Measurements from ENCODE around the gene OMP.

OMP gene

GRCh38 chr11:77108436-77108835 lies 5.8 kb downstream of the OMP start:
- no peak for DNase-seq (ENCODE audit: low read depth)
- H3K4me3 ChIP-seq (ENCODE audit: low read length) = no peak overlapping the region
- TF ChIP-seq, protein P1, sequence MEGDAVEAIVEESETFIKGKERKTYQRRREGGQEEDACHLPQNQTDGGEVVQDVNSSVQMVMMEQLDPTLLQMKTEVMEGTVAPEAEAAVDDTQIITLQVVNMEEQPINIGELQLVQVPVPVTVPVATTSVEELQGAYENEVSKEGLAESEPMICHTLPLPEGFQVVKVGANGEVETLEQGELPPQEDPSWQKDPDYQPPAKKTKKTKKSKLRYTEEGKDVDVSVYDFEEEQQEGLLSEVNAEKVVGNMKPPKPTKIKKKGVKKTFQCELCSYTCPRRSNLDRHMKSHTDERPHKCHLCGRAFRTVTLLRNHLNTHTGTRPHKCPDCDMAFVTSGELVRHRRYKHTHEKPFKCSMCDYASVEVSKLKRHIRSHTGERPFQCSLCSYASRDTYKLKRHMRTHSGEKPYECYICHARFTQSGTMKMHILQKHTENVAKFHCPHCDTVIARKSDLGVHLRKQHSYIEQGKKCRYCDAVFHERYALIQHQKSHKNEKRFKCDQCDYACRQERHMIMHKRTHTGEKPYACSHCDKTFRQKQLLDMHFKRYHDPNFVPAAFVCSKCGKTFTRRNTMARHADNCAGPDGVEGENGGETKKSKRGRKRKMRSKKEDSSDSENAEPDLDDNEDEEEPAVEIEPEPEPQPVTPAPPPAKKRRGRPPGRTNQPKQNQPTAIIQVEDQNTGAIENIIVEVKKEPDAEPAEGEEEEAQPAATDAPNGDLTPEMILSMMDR (conservative IDR thresholded peaks at IDR 0.05; ENCODE audit: low read length) = no peak

GRCh38 chr11:77109236-77110019 lies 6.8 kb downstream of the OMP start:
- H3K4me3 ChIP-seq (ENCODE audit: low read length) = no peak overlapping the region
- TF ChIP-seq, protein P1 (conservative IDR thresholded peaks at IDR 0.05; ENCODE audit: low read length) = no peak
- peak; percentile 54 for DNase-seq (ENCODE audit: low read depth)

DNA sequence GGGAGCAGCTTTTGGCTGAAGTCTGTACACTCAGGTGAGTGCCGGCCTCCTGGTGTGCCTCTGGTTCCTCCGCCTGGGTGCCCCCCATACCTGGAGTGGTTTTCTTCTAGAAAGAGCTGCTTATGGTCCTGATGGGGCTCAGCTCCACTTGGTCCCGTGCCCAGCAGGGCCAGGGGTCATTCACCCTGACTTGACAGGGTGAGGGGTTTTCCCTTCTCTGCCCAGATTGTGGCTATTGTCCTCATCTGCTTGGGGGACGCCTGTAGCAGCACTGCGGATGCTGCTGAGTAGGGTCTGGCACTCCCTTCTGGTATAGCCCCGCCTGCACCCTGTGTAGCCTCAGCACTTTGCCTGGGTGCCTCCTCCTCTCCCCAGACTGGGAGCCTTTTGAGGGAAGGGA lies 8.2 kb downstream of the OMP start:
- TF ChIP-seq, protein P1 (conservative IDR thresholded peaks at IDR 0.05; ENCODE audit: low read length) = no peak
- no peak overlapping the region for H3K4me3 ChIP-seq (ENCODE audit: low read length)
- DNase-seq (ENCODE audit: low read depth) = no peak

DNA sequence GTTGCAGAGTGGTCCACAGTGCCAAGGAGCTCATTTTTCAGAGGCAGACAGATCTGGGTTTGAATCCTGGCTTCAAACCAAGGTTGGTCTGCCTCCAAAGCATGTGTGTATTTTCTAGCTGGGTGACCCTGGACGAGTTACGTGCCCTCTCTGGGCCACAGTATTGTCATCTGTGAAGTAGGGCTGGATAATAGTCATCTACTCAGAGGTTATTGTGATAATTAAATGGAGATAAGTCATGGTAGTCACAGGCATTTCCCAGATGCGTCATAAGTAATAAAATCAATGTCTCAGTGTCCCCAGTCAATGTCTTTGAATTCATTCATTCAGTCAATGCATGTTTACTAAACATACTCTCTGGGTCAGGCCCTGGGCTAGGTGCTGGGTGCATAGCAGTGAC lies 8.6 kb downstream of the OMP start:
- no peak for DNase-seq (ENCODE audit: low read depth)
- TF ChIP-seq, protein P1 (conservative IDR thresholded peaks at IDR 0.05; ENCODE audit: low read length) = no peak
- H3K4me3 ChIP-seq (ENCODE audit: low read length) = no peak overlapping the region

GRCh38 chr11:77111946-77112345 lies 9.3 kb downstream of the OMP start:
- TF ChIP-seq, protein P1 (conservative IDR thresholded peaks at IDR 0.05; ENCODE audit: low read length) = no peak
- no peak overlapping the region for H3K4me3 ChIP-seq (ENCODE audit: low read length)
- no peak for DNase-seq (ENCODE audit: low read depth)

DNA sequence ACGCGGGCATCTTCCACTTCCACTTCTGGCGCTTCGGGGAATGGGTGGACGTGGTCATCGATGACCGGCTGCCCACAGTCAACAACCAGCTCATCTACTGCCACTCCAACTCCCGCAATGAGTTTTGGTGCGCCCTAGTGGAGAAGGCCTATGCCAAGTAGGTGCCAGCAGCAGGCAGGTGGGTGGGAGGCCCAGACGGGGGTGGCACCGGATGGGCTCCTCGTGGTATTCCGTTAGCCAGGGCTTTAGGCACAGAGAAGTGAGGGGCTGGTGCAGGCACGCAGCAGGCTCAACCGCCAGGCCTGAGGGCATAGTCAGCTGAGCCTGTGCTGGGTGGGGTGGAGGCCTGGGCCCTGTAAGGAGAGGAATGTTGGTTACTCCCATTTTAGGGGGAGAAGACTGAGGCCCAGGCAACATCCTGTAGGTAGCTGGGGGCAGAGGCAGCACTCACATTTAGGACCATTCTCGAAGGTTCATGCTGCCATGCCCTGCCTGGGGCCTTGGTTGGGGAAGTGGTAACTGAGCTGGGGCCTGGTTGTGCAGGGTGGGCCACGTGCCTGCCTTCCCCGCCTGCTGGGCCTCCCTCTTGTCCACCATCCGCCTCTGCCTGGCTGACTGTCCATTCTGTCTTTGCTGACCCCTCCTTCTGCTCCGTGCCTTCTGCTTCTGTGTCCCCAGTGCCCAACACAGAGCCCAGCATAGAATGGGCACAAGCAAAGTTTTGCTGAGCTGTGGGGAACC lies 10.2 kb downstream of the OMP start:
- H3K4me3 ChIP-seq (ENCODE audit: low read length) = no peak overlapping the region
- no peak for DNase-seq (ENCODE audit: low read depth)
- TF ChIP-seq, protein P1 (conservative IDR thresholded peaks at IDR 0.05; ENCODE audit: low read length) = no peak

Measured in AG10803 (cell line).